H1 (cell line): ENCODE results near the gene ZKSCAN1. TPM values are rescaled to one million over a fixed set of nuclear protein-coding genes. Genes with fewer than 3 reads are reported as not detected.

Experiments used
- ATF2 ChIP-seq: IDR thresholded peaks from 2 replicates; pipeline ENCODE4 v1.6.1; 2012; ENCODE audit warnings: low read length, inconsistent platforms
- RBBP5 ChIP-seq: IDR thresholded peaks from 2 replicates; pipeline ENCODE4 v1.7.1; 2012; ENCODE audit warnings: low read depth, mild to moderate bottlenecking, inconsistent platforms, low read length, moderate library complexity, borderline replicate concordance
- polyA plus RNA-seq, 7 experiments: library from polyadenylated mRNA; depleted of rRNA in 3 of 7; stranded (reverse) in 5 of 7; unstranded in 2 of 7; fragments of >200 nt in 5 of 7; fragments of 200-250 nt in 2 of 7; gene quantifications; 1 replicate in 5 of 7; 2 replicates in 1 of 7; 4 replicates in 1 of 7; pipeline versions ENCODE4 v1.2.1 to v1.2.3, GENCODE V29; 2011 to 2013; ENCODE audit warnings: missing spikeins in 2 of 7, mixed read lengths in 2 of 7
- total RNA-seq: library from RNA; stranded (reverse); fragmentation: NEBNext Ultra II Directional; extraction: Animal tissue kit (Norgen Biotek cat#: 25700); gene quantifications from 2 replicates; pipeline ENCODE4 v1.2.1, GENCODE V29; 2021

The ZKSCAN1 gene
- total and polyA plus RNA-seq, 2 of the 8 experiments (the other 6 are each of a cell fraction or from before 2014, with no cell fraction given): 8.2 to 40.6 TPM

GRCh38 chr7:99996755-99997544, 18.4 kb upstream of the ZKSCAN1 start (continued):
- TF ChIP-seq ATF2 (no peak), RBBP5 (no peak)
